ENCODE results near the gene ANAPC13.

Gene ANAPC13

DNA sequence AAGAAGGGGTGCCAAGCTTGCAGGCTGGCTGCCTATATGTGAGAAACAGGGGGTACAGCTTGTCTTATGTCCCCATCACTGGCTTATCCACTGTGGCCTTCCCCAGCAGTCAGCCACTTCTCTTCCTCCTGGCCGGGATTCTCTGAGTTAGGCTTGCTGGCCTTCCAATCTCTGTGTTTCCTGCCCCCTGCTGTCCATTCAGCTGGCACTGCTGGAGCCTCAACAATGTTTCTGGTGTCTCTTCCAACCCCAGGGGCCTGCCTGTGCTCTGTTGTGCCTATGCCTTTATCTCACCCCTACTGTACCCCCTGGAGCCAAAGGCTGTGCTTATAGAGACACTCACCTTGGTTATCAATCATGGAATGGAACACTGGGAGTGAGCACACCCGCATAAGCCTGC lies 36.5 kb downstream of the ANAPC13 start:
- DNase-seq: no peak

DNA sequence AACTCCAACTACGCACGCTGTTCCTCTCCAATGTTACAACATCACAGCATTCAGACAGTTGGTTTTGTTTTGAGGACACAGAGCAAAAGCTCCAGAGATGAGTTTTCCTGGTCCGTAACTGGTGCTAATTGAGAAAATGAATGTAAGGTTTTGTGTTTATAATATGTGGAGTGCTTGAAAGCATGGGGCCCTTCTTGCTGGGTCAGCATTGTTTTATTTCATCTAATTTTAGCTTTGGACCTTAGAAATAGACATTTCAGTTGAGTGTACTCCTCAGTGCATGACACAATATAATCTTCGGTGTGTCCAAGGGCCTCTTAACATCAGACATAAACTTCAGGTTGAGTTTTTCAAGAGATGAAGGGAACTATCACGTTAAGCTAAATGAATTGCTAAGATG lies 37.1 kb downstream of the ANAPC13 start:
- no peak for DNase-seq

DNA sequence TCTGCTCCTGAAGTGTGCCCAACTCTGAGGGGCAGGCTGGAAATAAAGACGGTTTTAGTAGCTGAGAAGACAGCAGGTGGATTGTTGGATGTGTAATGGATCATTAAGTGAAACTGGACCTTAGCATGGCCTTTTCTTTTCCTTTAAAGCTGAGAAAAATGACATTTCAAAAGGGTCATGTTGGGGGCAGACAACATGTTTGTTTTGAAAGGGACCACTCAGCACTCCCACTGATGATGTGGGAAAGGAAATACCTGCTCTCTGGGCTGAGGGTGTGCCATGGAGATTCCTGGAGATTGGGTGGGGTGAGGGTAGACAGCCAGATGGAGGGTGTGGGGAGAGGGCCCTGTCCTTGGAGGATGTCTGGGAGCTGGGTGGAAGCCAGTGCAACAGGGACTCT lies 38.4 kb downstream of the ANAPC13 start:
- DNase-seq: no peak

DNA sequence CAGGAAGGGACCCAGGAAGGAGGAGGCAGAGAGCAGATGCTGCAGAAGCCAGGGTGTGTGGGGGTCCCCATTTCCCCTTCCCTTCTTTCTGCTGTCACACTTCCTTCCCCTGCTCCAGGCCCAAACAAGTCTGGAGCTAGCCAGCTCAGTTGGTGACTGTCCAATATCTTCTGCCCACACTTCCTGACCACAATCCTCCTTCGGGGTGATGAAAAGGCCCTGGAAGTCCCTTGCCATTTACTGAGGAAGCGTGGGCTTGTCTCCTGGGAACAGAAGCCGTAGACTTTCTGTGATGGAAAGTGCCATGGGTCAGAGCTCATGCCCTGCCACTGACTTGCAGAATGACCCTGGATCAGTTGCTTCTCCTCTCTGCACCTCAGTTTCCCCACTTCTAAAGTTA lies 39.0 kb downstream of the ANAPC13 start:
- peak; percentile 71 to 82 for DNase-seq

DNA sequence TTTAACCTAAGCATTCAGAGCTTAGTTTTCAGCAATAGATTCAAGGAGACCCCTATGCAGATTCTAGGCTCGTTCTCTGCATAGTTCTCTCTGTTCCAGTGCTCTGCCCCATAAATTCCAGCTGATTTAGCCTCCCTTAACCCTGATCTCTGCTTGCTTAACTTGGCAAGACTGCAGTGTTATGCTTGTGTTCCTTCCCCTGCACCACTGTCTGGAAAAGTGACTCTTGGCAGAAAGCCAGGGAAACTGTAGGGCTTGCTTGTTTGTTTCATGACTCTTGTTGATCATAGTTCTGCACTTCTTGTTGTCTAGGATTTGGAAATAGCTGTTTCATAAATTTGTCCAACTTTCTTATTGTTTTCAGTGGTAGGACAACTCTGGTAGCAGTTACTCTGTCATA lies 40.1 kb downstream of the ANAPC13 start:
- peak; percentile 56 to 57 for DNase-seq

DNA sequence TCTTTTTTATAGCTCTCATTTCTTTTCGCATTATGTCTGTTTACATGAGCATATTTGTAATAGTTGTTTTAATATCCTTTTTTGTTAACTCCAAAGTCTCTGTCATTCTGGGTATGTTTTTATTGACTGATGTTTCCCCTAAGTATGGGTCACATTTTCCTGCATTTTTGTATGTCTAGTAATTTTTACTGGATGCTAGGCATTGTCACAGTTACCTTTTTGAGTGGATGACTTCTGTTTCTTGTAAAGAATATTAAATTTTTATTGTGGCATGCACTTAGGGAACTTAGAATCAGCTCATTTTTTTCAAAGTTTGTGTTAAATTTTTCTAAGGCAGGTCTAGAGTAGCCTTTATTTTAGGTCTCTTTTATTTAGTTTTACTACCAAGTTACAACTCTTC lies 40.7 kb downstream of the ANAPC13 start:
- DNase-seq: no peak

DNA sequence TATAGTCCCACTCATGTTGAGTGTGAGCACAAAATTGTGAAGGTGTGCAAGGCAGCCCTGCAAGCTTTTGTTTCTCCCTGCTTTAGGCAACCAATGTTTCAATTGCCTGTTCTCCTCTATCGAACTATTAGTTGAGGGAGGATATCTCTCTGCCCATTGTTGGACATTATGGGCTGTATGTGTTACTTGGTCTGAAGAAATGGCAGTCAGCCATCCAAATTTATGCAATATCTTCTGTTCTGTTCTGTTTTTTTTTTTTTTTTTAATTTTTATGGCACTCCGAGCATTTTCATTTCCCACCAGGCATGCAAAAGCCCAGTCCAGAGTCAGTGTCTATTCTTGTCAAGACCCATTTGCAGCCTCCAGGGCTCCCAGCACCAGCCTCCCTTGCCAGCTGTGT lies 44.0 kb downstream of the ANAPC13 start:
- no peak for DNase-seq

DNA sequence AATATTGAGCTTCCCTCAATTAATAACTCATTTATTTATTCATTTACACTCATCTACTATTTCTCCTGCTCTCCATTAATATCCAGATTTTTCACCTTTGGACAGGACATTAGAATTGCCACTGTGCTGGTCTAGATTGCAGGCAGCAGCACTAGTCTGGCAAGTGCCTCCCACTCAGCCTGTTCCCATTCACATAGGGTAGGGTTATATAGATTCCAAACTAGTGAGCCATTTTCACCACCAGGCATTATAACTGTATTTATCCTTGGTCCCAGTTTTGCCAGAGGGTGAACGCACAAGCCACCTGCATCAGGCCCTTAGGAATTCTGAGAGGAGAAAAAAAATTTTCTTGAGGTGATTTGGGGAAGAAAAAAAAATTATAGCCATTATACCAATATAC lies 44.5 kb downstream of the ANAPC13 start:
- no peak for DNase-seq

DNA sequence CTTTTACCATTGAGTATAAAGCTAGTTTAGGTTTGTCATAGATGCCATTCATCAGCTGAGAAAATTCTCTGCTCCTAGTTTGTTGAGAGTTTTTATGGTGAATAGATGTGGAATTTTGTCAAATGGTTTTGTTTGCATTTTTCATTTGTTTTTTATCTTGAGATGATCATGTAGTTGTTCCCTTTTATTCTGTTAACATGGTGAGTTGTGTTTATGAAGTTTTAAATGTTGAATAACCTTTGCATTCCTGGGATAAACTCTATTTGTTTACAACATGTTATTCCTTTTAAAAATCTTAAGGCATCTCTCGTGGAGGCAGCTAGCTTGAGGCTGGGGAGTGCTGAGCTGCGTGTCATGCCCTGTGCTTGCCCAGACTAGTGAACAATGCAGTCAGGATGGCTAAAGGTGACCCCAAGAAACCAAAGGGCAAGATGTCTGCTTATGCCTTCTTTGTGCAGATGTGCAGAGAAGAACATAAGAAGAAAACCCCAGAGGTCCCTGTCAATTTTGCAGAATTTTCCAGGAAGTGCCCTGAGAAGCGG lies 48.5 kb downstream of the ANAPC13 start:
- no peak for DNase-seq

DNA sequence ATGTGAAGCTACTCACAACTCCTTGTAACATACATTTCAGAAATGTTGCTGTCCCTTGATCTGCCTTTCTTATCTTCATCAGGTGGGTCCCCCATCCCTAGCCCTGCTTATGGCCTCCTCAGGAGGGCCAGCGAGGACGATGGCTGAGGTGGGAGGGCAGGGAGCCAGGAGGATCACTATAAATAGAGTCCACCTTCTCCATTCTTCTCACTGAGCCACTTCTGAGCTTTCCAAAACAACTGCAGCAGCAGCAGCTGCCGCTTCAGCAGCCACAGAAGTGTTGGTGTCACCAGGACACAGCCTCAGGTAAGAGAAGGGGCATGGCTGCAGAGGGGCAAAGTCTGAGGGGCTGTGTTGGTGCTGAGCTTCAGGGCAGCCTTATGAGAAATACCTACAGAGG lies 53.5 kb downstream of the ANAPC13 start:
- DNase-seq: no peak

DNA sequence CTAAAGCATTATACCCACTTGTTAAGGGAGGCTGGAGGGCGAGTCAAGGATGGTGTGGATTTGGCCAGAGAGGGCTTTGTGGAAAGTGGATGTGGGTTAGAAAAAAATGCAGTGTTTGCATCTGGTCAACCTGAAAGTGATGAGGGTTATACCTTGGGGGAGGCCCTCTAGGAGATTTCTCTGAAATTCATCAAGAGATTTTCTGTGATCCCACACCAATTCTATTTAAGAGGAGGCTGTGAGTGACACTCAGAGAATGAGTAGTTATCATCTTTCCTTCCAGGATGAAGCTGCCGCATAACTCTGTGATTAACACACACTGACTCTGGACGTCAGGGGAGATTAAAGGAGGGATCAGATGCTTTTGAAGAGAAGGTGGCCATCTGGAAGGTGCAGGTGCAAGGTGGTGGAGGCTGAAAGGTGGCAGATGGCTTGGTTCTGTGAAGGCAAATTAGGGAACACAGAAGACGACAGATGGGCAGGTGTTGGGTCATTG lies 54.8 kb downstream of the ANAPC13 start:
- no peak for DNase-seq

DNA sequence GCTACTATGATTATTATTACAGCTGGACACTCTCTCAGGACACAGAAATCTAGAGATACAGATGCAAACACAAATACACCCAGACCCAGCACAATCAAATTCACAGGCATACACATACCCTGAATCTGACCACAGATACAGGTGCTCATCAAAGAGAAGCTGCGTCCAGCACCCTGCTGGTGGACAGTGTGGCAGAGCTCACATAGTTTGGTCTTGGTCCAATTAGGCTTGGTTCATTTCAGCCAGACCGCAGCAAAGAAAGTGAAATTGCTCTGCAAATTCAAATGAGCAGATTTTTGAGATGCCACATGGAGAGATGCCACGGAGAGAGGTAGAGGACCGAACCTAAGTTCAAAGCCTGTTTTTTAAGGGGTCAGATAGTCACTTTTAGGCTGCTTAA lies 55.6 kb downstream of the ANAPC13 start:
- DNase-seq: no peak

DNA sequence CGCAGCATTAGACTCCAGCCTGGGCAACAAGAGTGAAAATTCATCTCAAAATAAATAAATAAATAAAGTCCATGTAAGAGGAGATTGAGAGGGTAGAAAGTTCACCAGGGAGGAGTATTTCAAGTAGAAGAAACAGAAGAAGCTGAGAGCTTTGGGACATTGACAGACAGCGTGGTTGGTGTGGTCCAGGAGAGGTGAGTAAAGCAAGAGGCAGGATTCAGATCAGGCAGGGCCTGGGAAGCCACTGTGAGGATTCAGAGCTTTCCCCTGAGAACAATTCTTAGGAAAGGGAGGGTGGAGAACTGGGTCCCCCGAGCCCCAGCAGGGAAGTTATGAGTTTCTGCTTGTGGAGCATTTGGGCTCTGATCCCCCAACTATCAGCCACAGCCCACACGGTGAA lies 57.4 kb downstream of the ANAPC13 start:
- no peak for DNase-seq

Data from inflammatory macrophage (primary cell).